GM15510 (cell line): ENCODE measurements around the gene MYBBP1A.

Source experiments
- POLR2A ChIP-seq: IDR thresholded peaks from 3 replicates; pipeline ENCODE4 v1.6.1; 2011; ENCODE audit warnings: borderline replicate concordance; ENCODE audit not compliant: insufficient read length; ENCODE audit errors: extremely low read depth

Gene MYBBP1A

DNA sequence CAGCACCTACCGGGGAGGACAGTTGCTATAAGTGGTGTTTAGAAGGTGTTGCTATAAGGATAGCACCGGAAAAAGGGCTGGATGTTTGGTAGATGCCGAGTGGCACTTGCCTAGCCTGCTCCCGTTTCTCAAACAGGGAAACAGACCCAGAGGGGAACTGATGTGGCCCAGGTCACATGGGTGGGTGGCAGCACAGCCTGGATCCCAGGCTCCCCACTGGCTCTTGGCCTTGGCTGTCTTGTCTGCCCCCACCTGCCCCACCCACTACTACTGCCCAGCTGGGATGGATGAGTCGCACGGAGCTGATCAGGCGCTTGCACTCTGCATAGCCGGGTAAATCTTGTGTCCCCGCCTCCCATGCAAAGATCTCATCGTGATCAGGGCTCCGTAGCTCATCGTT lies 36.3 kb upstream of the MYBBP1A start:
- TF ChIP-seq POLR2A = no peak

- TF ChIP-seq POLR2A = no peak
These were observed 35.8 kb upstream of the MYBBP1A start for GRCh38 chr17:4590981-4591453.

- TF ChIP-seq POLR2A = no peak
These were observed 33.9 kb upstream of the MYBBP1A start for GRCh38 chr17:4588898-4589625.

GRCh38 chr17:4588391-4588790 lies 33.2 kb upstream of the MYBBP1A start:
- TF ChIP-seq POLR2A = no peak

- TF ChIP-seq POLR2A = no peak
These were observed 32.6 kb upstream of the MYBBP1A start for GRCh38 chr17:4587803-4588202.

- no peak for TF ChIP-seq POLR2A
These were observed 32.0 kb upstream of the MYBBP1A start for GRCh38 chr17:4587195-4587594.

DNA sequence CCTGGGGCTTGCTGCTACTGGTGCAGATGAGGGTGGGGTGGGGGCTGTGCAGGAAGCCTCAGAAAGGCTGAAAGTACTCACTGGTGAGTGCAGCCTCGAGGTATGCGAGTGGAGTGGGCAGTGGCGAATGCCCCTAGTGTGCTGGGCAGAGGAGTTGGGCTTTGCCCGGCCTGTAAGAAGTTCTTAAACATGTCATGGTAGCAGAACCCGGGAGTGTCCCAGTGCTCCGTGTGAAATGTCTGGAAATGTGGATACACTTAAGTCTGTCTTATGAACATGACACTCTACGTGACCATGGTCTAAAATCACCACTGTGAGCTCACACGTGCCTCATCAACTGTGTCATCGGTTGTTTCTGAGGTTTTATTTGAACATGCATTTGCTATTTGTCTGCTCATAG lies 30.9 kb upstream of the MYBBP1A start:
- TF ChIP-seq POLR2A = no peak

- TF ChIP-seq POLR2A = no peak
These were observed 30.4 kb upstream of the MYBBP1A start for GRCh38 chr17:4585638-4585994.

DNA sequence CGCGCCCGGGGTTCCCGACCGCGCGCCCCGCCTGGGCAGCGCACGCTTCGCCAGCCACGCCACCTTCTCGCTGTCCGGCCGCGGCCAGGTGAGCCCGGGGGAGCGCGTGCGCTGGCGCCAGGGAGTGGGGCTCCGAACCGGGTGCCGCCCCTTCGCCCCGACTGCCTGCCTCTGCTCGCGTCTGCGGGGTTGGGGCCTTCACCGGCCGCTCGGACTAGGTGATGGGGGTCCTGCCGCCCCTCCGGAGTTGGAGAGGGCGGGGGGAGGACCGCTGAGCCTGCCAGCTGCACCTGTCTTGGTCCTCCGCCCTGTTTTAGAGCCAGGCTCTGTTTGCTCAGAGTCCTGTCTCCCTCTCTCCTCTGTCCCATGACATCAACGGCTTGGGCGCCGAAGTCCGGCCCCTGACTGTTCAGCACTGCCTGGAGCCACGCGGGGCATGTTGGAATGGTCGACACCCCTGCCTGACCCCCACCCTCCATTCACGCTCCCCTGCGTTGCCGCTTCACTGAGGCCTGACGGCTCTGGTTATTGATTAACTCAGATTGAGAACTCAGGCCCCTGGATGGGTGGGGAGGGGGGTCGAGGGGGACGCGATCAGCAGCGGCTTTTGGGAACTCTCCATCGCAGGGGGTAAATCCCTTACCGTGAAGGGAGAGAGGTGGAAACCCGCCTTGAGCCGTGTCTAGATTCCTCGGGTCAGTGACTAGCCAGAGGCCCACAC lies 29.9 kb upstream of the MYBBP1A start:
- no peak for TF ChIP-seq POLR2A

GRCh38 chr17:4584101-4584916 lies 29.1 kb upstream of the MYBBP1A start, which contains the start of gene SMTNL2:
TSS of gene SMTNL2 (plus strand) at chr17:4584529. CDS start at chr17:4584606, 77 bp downstream.
- no peak for TF ChIP-seq POLR2A

DNA sequence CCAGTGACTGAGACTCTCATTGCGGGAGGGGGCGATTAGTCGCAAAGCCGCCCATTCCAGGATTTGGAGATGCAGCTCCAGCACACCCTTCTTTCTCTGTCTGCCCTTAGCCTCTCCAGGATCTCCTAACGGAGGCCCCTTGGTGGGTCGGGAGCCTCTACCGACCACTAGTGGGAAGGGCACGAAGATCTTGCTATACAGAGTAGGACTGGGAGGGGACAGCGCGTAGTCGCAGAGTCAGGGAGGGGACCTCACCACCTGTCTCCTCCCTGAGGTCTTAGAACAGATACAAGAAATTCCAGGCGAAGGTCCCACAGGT lies 28.6 kb upstream of the MYBBP1A start:
- no peak for TF ChIP-seq POLR2A

DNA sequence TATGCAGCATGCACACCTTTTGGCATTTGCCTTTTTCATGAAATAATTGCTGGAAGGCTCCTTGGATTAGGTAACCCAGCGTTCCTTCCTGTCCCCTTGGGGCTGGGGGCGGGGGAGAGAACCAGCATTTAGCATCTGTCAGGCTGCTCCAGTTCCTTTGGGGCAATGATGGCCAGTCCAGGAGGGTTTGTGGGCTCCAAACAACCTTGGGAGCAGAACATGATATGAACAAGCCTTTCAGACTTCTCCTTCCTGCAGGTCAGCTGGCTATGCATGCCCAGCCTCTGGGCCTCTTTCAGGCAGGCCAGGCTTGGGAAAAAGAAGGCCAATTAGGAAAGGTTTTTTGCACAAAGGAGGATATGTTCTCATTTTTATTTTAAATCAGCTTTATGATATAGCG lies 28.0 kb upstream of the MYBBP1A start:
- TF ChIP-seq POLR2A = no peak

GRCh38 chr17:4582691-4583090 lies 27.5 kb upstream of the MYBBP1A start:
- no peak for TF ChIP-seq POLR2A

- no peak for TF ChIP-seq POLR2A
These were observed 26.9 kb upstream of the MYBBP1A start for GRCh38 chr17:4582101-4582501.

GRCh38 chr17:4580291-4580690 lies 25.1 kb upstream of the MYBBP1A start:
- TF ChIP-seq POLR2A = no peak
